ENCODE data around the gene DDRGK1. TPM values are rescaled to one million over a fixed set of nuclear protein-coding genes. Genes with fewer than 3 reads are reported as not detected.

DDRGK1 gene
- total and polyA plus RNA-seq, 2 experiments from 2014 or later, result 48.1 to 107 TPM

DNA sequence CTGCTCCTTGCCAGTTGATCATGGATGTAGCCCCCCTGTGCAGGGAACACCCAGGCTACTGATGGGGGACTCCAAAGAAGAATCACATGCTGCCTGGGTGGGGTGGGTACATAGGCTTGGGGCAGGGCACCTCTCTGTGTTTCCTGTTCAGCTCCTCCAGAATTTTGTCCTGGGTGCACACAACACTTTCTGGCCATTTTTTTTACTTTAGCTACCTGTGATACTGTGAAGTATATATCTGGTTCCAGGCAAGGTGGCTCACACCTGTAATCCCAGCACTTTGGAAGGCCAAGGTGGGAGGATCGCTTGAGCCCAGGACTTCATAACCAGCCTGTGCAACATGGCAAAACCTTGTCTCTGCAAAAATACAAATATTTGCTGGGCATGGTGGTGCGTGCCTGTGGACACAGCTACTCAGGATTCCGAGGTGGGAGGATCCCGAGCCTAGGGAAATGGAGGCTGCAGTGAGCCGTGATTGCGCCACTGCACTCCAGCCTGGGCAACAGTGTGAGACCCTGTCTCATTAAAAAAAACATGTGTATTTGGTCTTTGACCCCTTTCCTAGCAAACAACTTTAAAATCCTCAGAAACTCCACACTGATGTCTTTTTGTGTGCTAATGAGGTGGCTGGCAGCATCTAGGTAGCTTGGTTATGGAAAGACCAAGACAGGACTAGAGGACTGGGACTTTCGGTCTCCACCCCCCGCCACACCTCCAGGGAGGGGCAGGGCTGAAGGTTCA lies 20.4 kb upstream of the DDRGK1 start:
- Histone ChIP-seq H3K36me3 (peaks cover 3% of the 10 kb centered on the region), H3K4me3 (no peak overlapping the region), H3K4me1 (ENCODE audit: low read depth) (no peaks in the 10 kb centered on the region), H3K27me3 (no peaks in the 10 kb centered on the region), H3K27ac (no peak overlapping the region), H3K9me3 (ENCODE audit: low read depth) (no peaks in the 10 kb centered on the region)
- no peak for DNase-seq (ENCODE audit: low read depth in 1 of 2, low spot score in 1 of 2)
- TF ChIP-seq, protein P1, sequence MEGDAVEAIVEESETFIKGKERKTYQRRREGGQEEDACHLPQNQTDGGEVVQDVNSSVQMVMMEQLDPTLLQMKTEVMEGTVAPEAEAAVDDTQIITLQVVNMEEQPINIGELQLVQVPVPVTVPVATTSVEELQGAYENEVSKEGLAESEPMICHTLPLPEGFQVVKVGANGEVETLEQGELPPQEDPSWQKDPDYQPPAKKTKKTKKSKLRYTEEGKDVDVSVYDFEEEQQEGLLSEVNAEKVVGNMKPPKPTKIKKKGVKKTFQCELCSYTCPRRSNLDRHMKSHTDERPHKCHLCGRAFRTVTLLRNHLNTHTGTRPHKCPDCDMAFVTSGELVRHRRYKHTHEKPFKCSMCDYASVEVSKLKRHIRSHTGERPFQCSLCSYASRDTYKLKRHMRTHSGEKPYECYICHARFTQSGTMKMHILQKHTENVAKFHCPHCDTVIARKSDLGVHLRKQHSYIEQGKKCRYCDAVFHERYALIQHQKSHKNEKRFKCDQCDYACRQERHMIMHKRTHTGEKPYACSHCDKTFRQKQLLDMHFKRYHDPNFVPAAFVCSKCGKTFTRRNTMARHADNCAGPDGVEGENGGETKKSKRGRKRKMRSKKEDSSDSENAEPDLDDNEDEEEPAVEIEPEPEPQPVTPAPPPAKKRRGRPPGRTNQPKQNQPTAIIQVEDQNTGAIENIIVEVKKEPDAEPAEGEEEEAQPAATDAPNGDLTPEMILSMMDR (IDR thresholded peaks at IDR 0.05; ENCODE audit: low read depth, low read length), result no peak

DNA sequence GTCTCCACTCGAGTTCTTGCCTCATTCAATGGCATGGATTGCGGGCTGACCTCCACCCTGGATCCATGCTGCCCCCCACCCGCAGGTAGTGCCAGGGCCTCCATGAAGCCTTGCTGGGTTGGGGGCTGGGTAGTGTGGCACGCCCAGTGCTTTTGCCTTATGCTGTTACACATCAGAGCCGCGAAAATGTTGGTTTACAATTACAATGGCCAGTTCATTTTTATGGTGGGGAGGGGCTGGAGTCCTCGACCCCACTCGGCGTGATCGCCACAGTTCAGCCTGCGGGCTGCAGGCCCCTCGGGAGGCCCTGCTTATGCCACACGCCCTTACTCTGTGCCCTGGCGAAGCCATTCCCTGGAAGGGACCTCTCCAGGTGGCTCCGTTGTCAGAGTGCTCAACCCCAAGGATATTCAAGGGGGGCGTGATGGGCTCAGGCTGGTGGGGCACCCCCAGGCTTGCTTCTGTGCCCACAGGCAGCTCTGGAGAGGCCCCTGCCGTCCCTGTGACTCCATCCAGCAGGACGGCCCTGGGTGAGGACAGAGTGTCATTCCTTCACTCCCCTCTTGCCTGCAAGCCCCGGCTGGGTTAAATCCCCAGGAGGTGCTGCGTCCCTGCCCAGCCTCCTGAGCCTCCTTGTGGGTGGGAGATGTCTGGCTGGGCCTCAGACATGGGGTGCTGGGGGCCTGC lies 19.7 kb upstream of the DDRGK1 start:
- DNase-seq (ENCODE audit: low read depth in 1 of 2, low spot score in 1 of 2), result no peak
- Histone ChIP-seq H3K9me3 (ENCODE audit: low read depth) (no peaks in the 10 kb centered on the region), H3K36me3 (peaks cover 3% of the 10 kb centered on the region), H3K4me1 (ENCODE audit: low read depth) (no peaks in the 10 kb centered on the region), H3K4me3 (no peak overlapping the region), H3K27me3 (no peaks in the 10 kb centered on the region), H3K27ac (no peak overlapping the region)
- TF ChIP-seq, protein P1 (IDR thresholded peaks at IDR 0.05; ENCODE audit: low read depth, low read length), result no peak

DNA sequence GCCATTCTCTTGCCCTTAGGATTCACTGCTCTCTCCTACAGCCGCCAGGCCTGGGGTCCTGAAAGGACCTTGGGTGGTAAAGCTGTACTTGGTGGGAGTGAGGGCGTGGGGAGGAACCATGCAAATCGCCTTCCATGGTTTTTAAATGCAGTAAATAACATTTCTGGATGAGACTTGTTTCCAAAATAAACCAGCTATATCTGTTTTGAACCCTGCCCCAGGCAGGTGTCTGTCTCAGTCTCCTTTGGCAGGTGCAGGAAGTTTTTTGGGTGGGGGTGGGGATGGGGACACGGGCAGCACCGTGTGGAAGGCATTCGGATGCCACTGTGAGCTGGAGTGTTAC lies 19.1 kb upstream of the DDRGK1 start:
- DNase-seq (ENCODE audit: low read depth in 1 of 2, low spot score in 1 of 2), result no peak
- TF ChIP-seq, protein P1 (IDR thresholded peaks at IDR 0.05; ENCODE audit: low read depth, low read length), result no peak
- Histone ChIP-seq H3K4me1 (ENCODE audit: low read depth) (no peaks in the 10 kb centered on the region), H3K27ac (no peak overlapping the region), H3K27me3 (no peaks in the 10 kb centered on the region), H3K36me3 (peaks cover 3% of the 10 kb centered on the region), H3K4me3 (no peak overlapping the region), H3K9me3 (ENCODE audit: low read depth) (no peaks in the 10 kb centered on the region)

DNA sequence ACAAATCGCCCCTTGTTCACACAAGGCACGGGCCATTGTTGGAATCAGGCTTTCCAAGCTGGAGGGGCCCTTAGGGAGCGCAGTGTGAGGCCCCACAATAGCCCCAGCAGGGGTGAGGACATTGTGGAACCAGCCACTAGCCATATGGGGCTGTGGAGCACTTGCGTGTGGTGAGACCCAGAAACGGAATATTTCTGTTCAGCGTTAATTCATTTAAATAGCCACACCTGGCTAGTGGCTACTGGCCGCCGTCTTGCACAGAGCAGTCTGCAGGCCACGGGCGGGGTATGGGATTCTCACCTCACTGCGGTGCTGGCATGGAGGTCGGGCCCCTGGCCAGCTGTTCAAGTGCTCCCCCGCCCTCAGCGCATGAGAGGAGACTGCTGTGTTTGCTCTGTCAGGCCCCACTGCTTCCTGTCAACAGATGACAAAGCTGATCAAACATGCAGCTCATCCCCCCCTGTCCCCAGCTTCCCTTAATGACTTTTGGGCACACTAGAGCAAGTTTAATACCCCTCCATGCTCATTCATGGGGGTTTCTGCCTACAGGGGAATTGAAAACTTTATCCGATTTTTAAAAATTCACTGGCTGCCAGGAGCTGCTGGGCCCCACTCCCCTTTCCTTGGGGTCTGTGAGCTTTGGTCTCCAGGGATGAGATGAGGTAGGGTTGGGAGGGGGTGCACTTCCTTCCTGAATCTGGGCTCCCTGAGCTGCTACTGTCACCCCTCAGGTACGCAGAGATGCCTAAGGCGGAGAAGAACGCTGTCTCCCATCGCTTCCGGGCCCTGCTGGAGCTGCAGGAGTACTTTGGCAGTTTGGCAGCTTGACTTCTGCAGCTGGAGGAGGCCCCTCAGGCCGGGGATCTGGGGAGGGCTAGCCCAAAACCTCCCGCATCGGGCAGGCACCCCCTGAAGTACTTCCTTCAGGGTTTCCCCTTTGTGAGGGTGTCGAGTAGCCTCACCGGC lies 18.4 kb upstream of the DDRGK1 start:
- Histone ChIP-seq H3K9me3 (ENCODE audit: low read depth) (no peaks in the 10 kb centered on the region), H3K27ac (no peak overlapping the region), H3K4me1 (ENCODE audit: low read depth) (no peaks in the 10 kb centered on the region), H3K27me3 (no peaks in the 10 kb centered on the region), H3K36me3 (peaks cover 3% of the 10 kb centered on the region), H3K4me3 (no peak overlapping the region)
- DNase-seq (ENCODE audit: low read depth in 1 of 2, low spot score in 1 of 2), result no peak
- TF ChIP-seq, protein P1 (IDR thresholded peaks at IDR 0.05; ENCODE audit: low read depth, low read length), result no peak

DNA sequence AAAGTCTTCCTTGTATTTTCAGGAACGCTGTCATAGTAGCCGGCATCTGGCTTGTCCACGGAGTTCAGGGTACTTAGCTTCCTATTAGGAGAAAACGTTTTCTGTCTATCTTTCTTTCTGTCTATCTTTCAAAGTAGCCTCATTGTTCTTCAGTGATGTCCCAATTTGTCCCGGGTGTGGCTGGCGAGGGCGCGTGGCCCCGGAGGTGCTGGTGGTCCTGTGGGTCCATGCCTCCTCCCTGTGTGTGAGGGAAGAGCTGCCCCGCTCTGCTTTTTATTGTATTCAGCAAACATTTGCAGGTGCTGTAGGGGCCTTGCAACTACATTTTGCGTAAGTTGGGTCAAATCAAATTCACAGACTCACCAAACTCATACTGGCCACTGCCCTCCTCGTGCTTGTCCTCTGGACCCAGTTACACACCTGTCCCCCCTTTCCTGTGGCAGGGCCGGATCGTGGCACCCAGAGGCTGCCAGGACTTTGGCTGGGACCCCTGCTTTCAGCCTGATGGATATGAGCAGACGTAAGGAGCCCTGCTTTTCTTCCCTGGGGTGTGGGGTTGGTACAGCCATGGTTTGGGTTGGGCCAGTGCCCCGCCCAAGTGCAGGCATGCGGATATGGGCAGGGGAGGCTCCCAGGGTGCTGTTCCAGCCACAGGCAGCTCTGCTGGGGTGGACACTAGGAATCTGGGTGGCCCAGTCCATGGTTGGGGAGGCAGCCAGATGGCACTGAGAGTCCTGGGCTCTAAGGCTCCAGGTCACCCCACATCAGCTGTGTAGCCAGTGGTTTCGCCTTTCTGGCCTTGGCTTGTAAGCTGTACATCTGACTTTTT lies 17.1 kb upstream of the DDRGK1 start:
- H3K4me3 ChIP-seq, result no peak overlapping the region
- TF ChIP-seq, protein P1 (IDR thresholded peaks at IDR 0.05; ENCODE audit: low read depth, low read length), result no peak
- no peak overlapping the region for H3K27ac ChIP-seq
- no peaks in the 10 kb centered on the region for H3K27me3 ChIP-seq
- no peaks in the 10 kb centered on the region for H3K9me3 ChIP-seq (ENCODE audit: low read depth)
- DNase-seq (ENCODE audit: low read depth in 1 of 2, low spot score in 1 of 2), result no peak
- H3K4me1 ChIP-seq (ENCODE audit: low read depth), result no peaks in the 10 kb centered on the region
- peaks cover 3% of the 10 kb centered on the region for H3K36me3 ChIP-seq

All from cardiac muscle cell (in vitro differentiated cells and primary cell).